ENCODE results near the gene GPI. TPM values are rescaled to one million over a fixed set of nuclear protein-coding genes. Genes with fewer than 3 reads are reported as not detected.

Gene GPI
- total and polyA plus RNA-seq, 2 of the 13 experiments (the other 11 are each of a cell fraction or from before 2014, with no cell fraction given), result 147 to 167 TPM

DNA sequence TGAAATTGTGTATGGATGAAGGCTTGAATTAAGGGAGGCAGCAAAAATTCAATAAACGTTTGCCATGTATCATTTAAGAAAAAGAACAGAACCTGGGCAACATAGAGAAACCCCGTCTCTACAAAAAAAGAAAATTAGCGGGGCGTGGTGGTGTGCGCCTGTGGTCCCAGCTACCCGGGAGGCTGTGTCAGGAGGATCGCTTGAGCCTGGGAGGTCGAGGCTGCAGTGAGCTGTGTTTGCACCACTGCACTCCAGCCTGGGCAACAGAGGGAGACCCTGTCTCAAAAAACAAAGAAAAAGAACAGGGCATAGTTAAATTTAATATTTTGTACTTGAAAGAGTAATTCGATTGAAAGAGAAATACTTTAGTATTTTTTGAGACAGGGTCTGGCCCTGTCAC lies 64.6 kb downstream of the GPI start:
- Histone ChIP-seq H2AFZ (ENCODE audit: low read length) (no peak overlapping the region), H3K4me2 (ENCODE audit: low read depth, low read length) (peak overlapping the region; percentile 80), H4K20me1 (ENCODE audit: insufficient read depth, low read length) (peaks cover 47% of the 10 kb centered on the region), H3K9ac (ENCODE audit: insufficient read depth, low read depth, low read length) (peak overlapping the region; percentile 86; the same call in 1 of the 2 replicates), H3K79me2 (ENCODE audit: insufficient read depth, low read length) (peaks cover 61% of the 10 kb centered on the region), H3K36me3 (replicated peaks in 1 of 2; ENCODE audit: control insufficient read depth in 1 of 2, insufficient read depth in 2 of 2, low read length in 2 of 2) (peaks cover 7 to 33% of the 10 kb centered on the region in 2 experiments), H3K27ac (ENCODE audit: extremely low read length, insufficient read depth, low read length) (peak overlapping the region; percentile 73), H3K4me1 (ENCODE audit: insufficient read depth, low read length) (peaks cover 41% of the 10 kb centered on the region), H3K4me3 (replicated peaks in 1 of 3; ENCODE audit: insufficient read depth in 1 of 3, low read depth in 2 of 3, low read length in 3 of 3) (peak overlapping the region; percentile 87 to 90 (median 89)), H3K27me3 (ENCODE audit: control insufficient read depth in 1 of 2, insufficient read depth in 2 of 2, low read length in 2 of 2) (no peaks in the 10 kb centered on the region; a peak in 1 of 5 replicates), H3K9me3 (ENCODE audit: low read length) (no peaks in the 10 kb centered on the region)
- DNase-seq (ENCODE audit: low spot score), result no peak
- no peak for ATAC-seq
- intact Hi-C loops (cut with micrococcal nuclease; ENCODE audit: unreplicated experiment) (loop anchor here (2.0 kb wide), 1 partner anchor 67 kb away; no protein-coding TSS in a partner anchor), in situ Hi-C loops (cut with HindIII; ENCODE audit: extremely low pct_ligation_motif_present, low pct_unique_long_range_greater_than_20kb) (no loop called here)
- TF ChIP-seq, protein P1, sequence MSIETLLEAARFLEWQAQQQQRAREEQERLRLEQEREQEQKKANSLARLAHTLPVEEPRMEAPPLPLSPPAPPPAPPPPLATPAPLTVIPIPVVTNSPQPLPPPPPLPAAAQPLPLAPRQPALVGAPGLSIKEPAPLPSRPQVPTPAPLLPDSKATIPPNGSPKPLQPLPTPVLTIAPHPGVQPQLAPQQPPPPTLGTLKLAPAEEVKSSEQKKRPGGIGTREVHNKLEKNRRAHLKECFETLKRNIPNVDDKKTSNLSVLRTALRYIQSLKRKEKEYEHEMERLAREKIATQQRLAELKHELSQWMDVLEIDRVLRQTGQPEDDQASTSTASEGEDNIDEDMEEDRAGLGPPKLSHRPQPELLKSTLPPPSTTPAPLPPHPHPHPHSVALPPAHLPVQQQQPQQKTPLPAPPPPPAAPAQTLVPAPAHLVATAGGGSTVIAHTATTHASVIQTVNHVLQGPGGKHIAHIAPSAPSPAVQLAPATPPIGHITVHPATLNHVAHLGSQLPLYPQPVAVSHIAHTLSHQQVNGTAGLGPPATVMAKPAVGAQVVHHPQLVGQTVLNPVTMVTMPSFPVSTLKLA (IDR thresholded peaks at IDR 0.05), result no peak
- peak; percentile 72; the same call in 1 of the 2 replicates for TF ChIP-seq ZNF460 (CRISPR knock-in tag; IDR thresholded peaks at IDR 0.05; ENCODE audit: borderline replicate concordance)
- peak; percentile 68; the same call in 1 of the 2 replicates for TF ChIP-seq ZMYM3 (CRISPR knock-in tag; IDR thresholded peaks at IDR 0.05)
- no peak for TF ChIP-seq GABPA (IDR thresholded peaks at IDR 0.05; ENCODE audit: low read depth, low read length)
- 0 out of 2 replicates have a peak, but pooled peaks have one; percentile 1 for TF ChIP-seq GABPA (CRISPR knock-in tag; IDR thresholded peaks at IDR 0.05; ENCODE audit: low read depth)
- TF ChIP-seq ZNF841 (CRISPR knock-in tag; IDR thresholded peaks at IDR 0.05; ENCODE audit: borderline replicate concordance), result no peak
- TF ChIP-seq, protein P2, sequence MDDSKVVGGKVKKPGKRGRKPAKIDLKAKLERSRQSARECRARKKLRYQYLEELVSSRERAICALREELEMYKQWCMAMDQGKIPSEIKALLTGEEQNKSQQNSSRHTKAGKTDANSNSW (CRISPR knock-in tag; IDR thresholded peaks at IDR 0.05; ENCODE audit: borderline replicate concordance), result no peak
- TF ChIP-seq, protein P3, sequence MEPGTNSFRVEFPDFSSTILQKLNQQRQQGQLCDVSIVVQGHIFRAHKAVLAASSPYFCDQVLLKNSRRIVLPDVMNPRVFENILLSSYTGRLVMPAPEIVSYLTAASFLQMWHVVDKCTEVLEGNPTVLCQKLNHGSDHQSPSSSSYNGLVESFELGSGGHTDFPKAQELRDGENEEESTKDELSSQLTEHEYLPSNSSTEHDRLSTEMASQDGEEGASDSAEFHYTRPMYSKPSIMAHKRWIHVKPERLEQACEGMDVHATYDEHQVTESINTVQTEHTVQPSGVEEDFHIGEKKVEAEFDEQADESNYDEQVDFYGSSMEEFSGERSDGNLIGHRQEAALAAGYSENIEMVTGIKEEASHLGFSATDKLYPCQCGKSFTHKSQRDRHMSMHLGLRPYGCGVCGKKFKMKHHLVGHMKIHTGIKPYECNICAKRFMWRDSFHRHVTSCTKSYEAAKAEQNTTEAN (CRISPR knock-in tag; conservative IDR thresholded peaks at IDR 0.05), result no peak
- TF ChIP-seq, protein P4, sequence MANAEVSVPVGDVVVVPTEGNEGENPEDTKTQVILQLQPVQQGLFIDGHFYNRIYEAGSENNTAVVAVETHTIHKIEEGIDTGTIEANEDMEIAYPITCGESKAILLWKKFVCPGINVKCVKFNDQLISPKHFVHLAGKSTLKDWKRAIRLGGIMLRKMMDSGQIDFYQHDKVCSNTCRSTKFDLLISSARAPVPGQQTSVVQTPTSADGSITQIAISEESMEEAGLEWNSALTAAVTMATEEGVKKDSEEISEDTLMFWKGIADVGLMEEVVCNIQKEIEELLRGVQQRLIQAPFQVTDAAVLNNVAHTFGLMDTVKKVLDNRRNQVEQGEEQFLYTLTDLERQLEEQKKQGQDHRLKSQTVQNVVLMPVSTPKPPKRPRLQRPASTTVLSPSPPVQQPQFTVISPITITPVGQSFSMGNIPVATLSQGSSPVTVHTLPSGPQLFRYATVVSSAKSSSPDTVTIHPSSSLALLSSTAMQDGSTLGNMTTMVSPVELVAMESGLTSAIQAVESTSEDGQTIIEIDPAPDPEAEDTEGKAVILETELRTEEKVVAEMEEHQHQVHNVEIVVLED (CRISPR knock-in tag; IDR thresholded peaks at IDR 0.05; ENCODE audit: borderline replicate concordance), result no peak
- TF ChIP-seq, protein P5, sequence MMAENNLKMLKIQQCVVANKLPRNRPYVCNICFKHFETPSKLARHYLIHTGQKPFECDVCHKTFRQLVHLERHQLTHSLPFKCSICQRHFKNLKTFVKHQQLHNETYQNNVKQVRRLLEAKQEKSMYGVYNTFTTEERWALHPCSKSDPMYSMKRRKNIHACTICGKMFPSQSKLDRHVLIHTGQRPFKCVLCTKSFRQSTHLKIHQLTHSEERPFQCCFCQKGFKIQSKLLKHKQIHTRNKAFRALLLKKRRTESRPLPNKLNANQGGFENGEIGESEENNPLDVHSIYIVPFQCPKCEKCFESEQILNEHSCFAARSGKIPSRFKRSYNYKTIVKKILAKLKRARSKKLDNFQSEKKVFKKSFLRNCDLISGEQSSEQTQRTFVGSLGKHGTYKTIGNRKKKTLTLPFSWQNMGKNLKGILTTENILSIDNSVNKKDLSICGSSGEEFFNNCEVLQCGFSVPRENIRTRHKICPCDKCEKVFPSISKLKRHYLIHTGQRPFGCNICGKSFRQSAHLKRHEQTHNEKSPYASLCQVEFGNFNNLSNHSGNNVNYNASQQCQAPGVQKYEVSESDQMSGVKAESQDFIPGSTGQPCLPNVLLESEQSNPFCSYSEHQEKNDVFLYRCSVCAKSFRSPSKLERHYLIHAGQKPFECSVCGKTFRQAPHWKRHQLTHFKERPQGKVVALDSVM (CRISPR knock-in tag; IDR thresholded peaks at IDR 0.05), result peak; percentile 98
- no peak for TF ChIP-seq ZFX (CRISPR knock-in tag; IDR thresholded peaks at IDR 0.05; ENCODE audit: low read depth)
- 14% methylated on average over 9 of the region's 9 CpGs for WGBS (ENCODE audit: low lambda C conversion rate)
- ChIA-PET CTCF (ENCODE audit: low intra/inter-chr PET ratio, low total read pairs) (no interaction called here), POLR2A (interaction anchor here (1.3 kb wide), 1 partner anchor 70 kb away, joined by 4 read pairs; no protein-coding TSS in a partner anchor)
- BruUV-seq (replicated peaks), result no TSS peak
- FAIRE-seq, result no peak
